Measurements from ENCODE around the gene OGDH.
"Not testable (repeated sequence)": the region's sequence is repeated elsewhere in the genome, so short reads cannot be mapped to it uniquely, and the experiment has no call there.

Gene OGDH

GRCh38 chr7:44703921-44704320, 97.5 kb downstream of the OGDH start:
- in situ Hi-C loops (cut with MboI; ENCODE audit: low sequenced_read_pairs): no loop called here

GRCh38 chr7:44705434-44705833, 99.0 kb downstream of the OGDH start:
- in situ Hi-C loops (cut with MboI; ENCODE audit: low sequenced_read_pairs): no loop called here

GRCh38 chr7:44706788-44707557, 100.5 kb downstream of the OGDH start:
- in situ Hi-C loops (cut with MboI; ENCODE audit: low sequenced_read_pairs): no loop called here

GRCh38 chr7:44707558-44708230, 101.3 kb downstream of the OGDH start:
- in situ Hi-C loops (cut with MboI; ENCODE audit: low sequenced_read_pairs): no loop called here

GRCh38 chr7:44709011-44709915, 102.8 kb downstream of the OGDH start:
- in situ Hi-C loops (cut with MboI; ENCODE audit: low sequenced_read_pairs): no loop called here

- in situ Hi-C loops (cut with MboI; ENCODE audit: low sequenced_read_pairs): no loop called here
These were observed 103.6 kb downstream of the OGDH start for GRCh38 chr7:44709945-44710596.

GRCh38 chr7:44711528-44711927, 105.1 kb downstream of the OGDH start:
- in situ Hi-C loops (cut with MboI; ENCODE audit: low sequenced_read_pairs): no loop called here

GRCh38 chr7:44712012-44712411, 105.6 kb downstream of the OGDH start:
- in situ Hi-C loops (cut with MboI; ENCODE audit: low sequenced_read_pairs): no loop called here

- in situ Hi-C loops (cut with MboI; ENCODE audit: low sequenced_read_pairs): no loop called here
These were observed 106.7 kb downstream of the OGDH start for GRCh38 chr7:44713141-44713540.

GRCh38 chr7:44713680-44714335, 107.4 kb downstream of the OGDH start:
- in situ Hi-C loops (cut with MboI; ENCODE audit: low sequenced_read_pairs): no loop called here

GRCh38 chr7:44716205-44716604, 109.8 kb downstream of the OGDH start:
- in situ Hi-C loops (cut with MboI; ENCODE audit: low sequenced_read_pairs): no loop called here

GRCh38 chr7:44720301-44720700, 113.9 kb downstream of the OGDH start:
- in situ Hi-C loops (cut with MboI; ENCODE audit: low sequenced_read_pairs): no loop called here

GRCh38 chr7:44724276-44724675, 117.8 kb downstream of the OGDH start:
- in situ Hi-C loops (cut with MboI; ENCODE audit: low sequenced_read_pairs): no loop called here

- in situ Hi-C loops (cut with MboI; ENCODE audit: low sequenced_read_pairs): not testable (repeated sequence)
These were observed 119.8 kb downstream of the OGDH start for GRCh38 chr7:44726250-44726649.

- in situ Hi-C loops (cut with MboI; ENCODE audit: low sequenced_read_pairs): no loop called here
These were observed 120.9 kb downstream of the OGDH start for GRCh38 chr7:44727158-44727936.

GRCh38 chr7:44727937-44728262, 121.5 kb downstream of the OGDH start:
- in situ Hi-C loops (cut with MboI; ENCODE audit: low sequenced_read_pairs): no loop called here

GRCh38 chr7:44729949-44730590, 123.6 kb downstream of the OGDH start:
- in situ Hi-C loops (cut with MboI; ENCODE audit: low sequenced_read_pairs): no loop called here

GRCh38 chr7:44732971-44733370, 126.5 kb downstream of the OGDH start:
- in situ Hi-C loops (cut with MboI; ENCODE audit: low sequenced_read_pairs): not testable (repeated sequence)

All from hTERT RPE-1 (cell line).